Muscle of arm (tissue), 14 donors: Measurements from ENCODE around the gene C20orf96. TPM values are rescaled to one million over a fixed set of nuclear protein-coding genes. Genes with fewer than 3 reads are reported as not detected.
"Not testable (repeated sequence)": the region's sequence is repeated elsewhere in the genome, so short reads cannot be mapped to it uniquely, and the experiment has no call there.

ENCODE experiments used
- DNase-seq: peaks from one replicate; pipeline ENCODE4 v3.0.0-alpha.2; 2013
- long read RNA-seq, 11 donors: transcript quantifications; one replicate each; lab custom pipeline, GENCODE V29; 2026
- polyA plus RNA-seq, 12 donors: library from polyadenylated mRNA; unstranded; fragments of 120-200 nt; gene quantifications; one replicate each; pipeline ENCODE4 v1.2.1, GENCODE V29; 2013; ENCODE audit not compliant: insufficient read length in 12 of 12

The C20orf96 gene
- polyA plus RNA-seq, result 10 to 100 TPM in 8 of 12 donors, 1 to 10 TPM in 3, not detected in 1; 8.2 to 18.4 (median 11.2) TPM
- long read RNA-seq, donor 1, partial matches to known transcripts, result 11 of 11 reads
- long read RNA-seq, donor 1, other reads (novel, unspliced or antisense), result 0 of 11 reads
- long read RNA-seq, donor 2, result 0 reads
- long read RNA-seq, donor 3, result 0 reads
- long read RNA-seq, donor 4, result 0 reads
- long read RNA-seq, donor 5, partial matches to known transcripts, result 0 of 4 reads
- long read RNA-seq, donor 5, other reads (novel, unspliced or antisense), result 0 of 4 reads
- long read RNA-seq, donor 6, partial matches to known transcripts, result 0 of 1 reads
- long read RNA-seq, donor 6, other reads (novel, unspliced or antisense), result 0 of 1 reads
- long read RNA-seq, donor 7, partial matches to known transcripts, result 0 of 2 reads
- long read RNA-seq, donor 7, other reads (novel, unspliced or antisense), result 0 of 2 reads
- long read RNA-seq, donor 8, partial matches to known transcripts, result 5 of 6 reads
- long read RNA-seq, donor 8, other reads (novel, unspliced or antisense), result 0 of 6 reads
- long read RNA-seq, donor 9, result 0 reads
- long read RNA-seq, donor 10, partial matches to known transcripts, result 0 of 1 reads
- long read RNA-seq, donor 10, other reads (novel, unspliced or antisense), result 0 of 1 reads
- long read RNA-seq, donor 11, partial matches to known transcripts, result 0 of 1 reads
- long read RNA-seq, donor 11, other reads (novel, unspliced or antisense), result 0 of 1 reads

- DNase-seq, result peak; percentile 94
Observed at GRCh38 chr20:290084-290831, at the start of gene C20orf96. TSS of gene C20orf96 (minus strand) at chr20:290750. CDS start at chr20:290610, 140 bp downstream.

- not testable (repeated sequence) for DNase-seq
Observed at GRCh38 chr20:336040-336439, 45.5 kb upstream of the C20orf96 start.

- no peak for DNase-seq
Observed at GRCh38 chr20:334578-334977, 44.0 kb upstream of the C20orf96 start.

- no peak for DNase-seq
Observed at GRCh38 chr20:330233-331149, 39.9 kb upstream of the C20orf96 start.

GRCh38 chr20:329851-330232 lies 39.3 kb upstream of the C20orf96 start:
- DNase-seq, result no peak

GRCh38 chr20:328975-329695 lies 38.6 kb upstream of the C20orf96 start:
- DNase-seq, result no peak

GRCh38 chr20:328027-328974 lies 37.8 kb upstream of the C20orf96 start:
- no peak for DNase-seq

GRCh38 chr20:327186-328026 lies 36.9 kb upstream of the C20orf96 start:
- DNase-seq, result peak; percentile 90

GRCh38 chr20:326645-327185 lies 36.2 kb upstream of the C20orf96 start:
- DNase-seq, result no peak

GRCh38 chr20:325889-326644 lies 35.5 kb upstream of the C20orf96 start:
- DNase-seq, result peak; percentile 70

- DNase-seq, result peak; percentile 94
Observed at GRCh38 chr20:325045-325888, 34.7 kb upstream of the C20orf96 start, which contains the start of gene SOX12. TSS of gene SOX12 (plus strand) at chr20:325552. CDS start at chr20:325925, 373 bp downstream.

GRCh38 chr20:324177-325044 lies 33.9 kb upstream of the C20orf96 start:
- DNase-seq, result peak; percentile 84

- DNase-seq, result no peak
Observed at GRCh38 chr20:316316-317068, 25.9 kb upstream of the C20orf96 start.

- no peak for DNase-seq
Observed at GRCh38 chr20:313948-314347, 23.4 kb upstream of the C20orf96 start.
